Astrocyte (in vitro differentiated cells and primary cell): Measurements from ENCODE around the gene RAD52. TPM values are rescaled to one million over a fixed set of nuclear protein-coding genes. Genes with fewer than 3 reads are reported as not detected.

Experiments used
- DNase-seq: peaks from one replicate; pipeline ENCODE4 v3.0.0-alpha.2; 2010; ENCODE audit warnings: low read depth
- FAIRE-seq: peaks from 2 replicates; lab custom pipeline; 2011; peaks lifted over from hg19 to GRCh38; lab: Jason Lieb, UNC
- H2AFZ ChIP-seq: 2 replicates; pipeline ENCODE4 v1.6.0; 2012; ENCODE audit warnings: low read depth, low read length, inconsistent platforms
- H3K27ac ChIP-seq: 2 replicates; pipeline ENCODE4 v1.5.1; 2011; ENCODE audit warnings: low read depth, low read length, inconsistent platforms
- H3K27me3 ChIP-seq: 2 replicates; pipeline ENCODE4 v1.6.0; 2011; ENCODE audit warnings: low read length, inconsistent platforms; ENCODE audit not compliant: insufficient read depth
- H3K36me3 ChIP-seq: 2 replicates; pipeline ENCODE4 v1.5.1; 2011; ENCODE audit warnings: low read length, inconsistent platforms; ENCODE audit not compliant: insufficient read depth
- H3K4me1 ChIP-seq: 2 replicates; pipeline ENCODE4 v1.5.1; 2011; ENCODE audit warnings: low read length, inconsistent platforms; ENCODE audit not compliant: insufficient read depth
- H3K4me2 ChIP-seq: 2 replicates; pipeline ENCODE4 v1.6.0; 2012; ENCODE audit warnings: low read length, inconsistent platforms
- H3K4me3 ChIP-seq: 2 replicates; pipeline ENCODE4 v1.5.1; 2011; ENCODE audit warnings: low read depth, mild to moderate bottlenecking, low read length, inconsistent platforms; ENCODE audit not compliant: insufficient read depth
- H3K79me2 ChIP-seq: 2 replicates; pipeline ENCODE4 v1.6.0; 2012; ENCODE audit warnings: mild to moderate bottlenecking, low read length, inconsistent platforms; ENCODE audit not compliant: insufficient read depth
- H3K9ac ChIP-seq: 2 replicates; pipeline ENCODE4 v1.6.0; 2012; ENCODE audit warnings: mild to moderate bottlenecking, low read length, inconsistent platforms
- H3K9me3 ChIP-seq: 2 replicates; pipeline ENCODE4 v1.5.1; 2012; ENCODE audit warnings: low read depth, mild to moderate bottlenecking, low read length, inconsistent platforms; ENCODE audit not compliant: insufficient read depth
- H4K20me1 ChIP-seq: 2 replicates; pipeline ENCODE4 v1.6.0; 2012; ENCODE audit warnings: low read length, inconsistent platforms; ENCODE audit not compliant: insufficient read depth
- H3K27ac Mint-ChIP-seq: one replicate; pipeline ENCODE4 v1.8.0; 2021; ENCODE audit warnings: mild to moderate bottlenecking, mixed read lengths; ENCODE audit not compliant: unreplicated experiment
- H3K27me3 Mint-ChIP-seq: one replicate; pipeline ENCODE4 v1.8.0; 2021; ENCODE audit warnings: low read depth, mixed read lengths; ENCODE audit not compliant: unreplicated experiment
- H3K36me3 Mint-ChIP-seq: one replicate; pipeline ENCODE4 v1.8.0; 2021; ENCODE audit warnings: low read depth, mixed read lengths; ENCODE audit not compliant: unreplicated experiment
- H3K4me1 Mint-ChIP-seq: one replicate; pipeline ENCODE4 v1.8.0; 2021; ENCODE audit warnings: low read depth, mixed read lengths; ENCODE audit not compliant: unreplicated experiment
- H3K4me3 Mint-ChIP-seq: one replicate; pipeline ENCODE4 v1.8.0; 2021; ENCODE audit warnings: mild to moderate bottlenecking, moderate library complexity, mixed read lengths; ENCODE audit not compliant: unreplicated experiment
- H3K9me3 Mint-ChIP-seq: one replicate; pipeline ENCODE4 v1.8.0; 2021; ENCODE audit warnings: mild to moderate bottlenecking, mixed read lengths; ENCODE audit not compliant: unreplicated experiment
- CTCF ChIP-seq: IDR thresholded peaks from 2 replicates; pipeline ENCODE4 v1.5.1; 2011; ENCODE audit warnings: low read depth, mild to moderate bottlenecking, inconsistent platforms, low read length, moderate library complexity; ENCODE audit not compliant: insufficient read depth
- EZH2 ChIP-seq: IDR thresholded peaks from 2 replicates; pipeline ENCODE4 v1.6.1; 2012; ENCODE audit warnings: mild to moderate bottlenecking, low read length, inconsistent platforms; ENCODE audit not compliant: insufficient read depth
- total RNA-seq: library from RNA; stranded (reverse); gene quantifications from 2 replicates; pipeline ENCODE4 v1.2.1, GENCODE V29; 2021

Gene RAD52
- total RNA-seq, 1 donor from 2014 or later = 11.7 TPM

GRCh38 chr12:912466-913235 is 36.8 kb downstream of the RAD52 start:
- H3K4me1 ChIP-seq = peaks cover 20% of the 10 kb centered on the region
- peaks cover 2% of the 10 kb centered on the region for H3K79me2 ChIP-seq
- H3K4me1 Mint-ChIP-seq = peaks cover 18% of the 10 kb centered on the region
- no peak overlapping the region for H3K27ac Mint-ChIP-seq
- no peak overlapping the region for H2AFZ ChIP-seq
- H3K36me3 ChIP-seq = peaks cover 48% of the 10 kb centered on the region
- no peak for DNase-seq
- no peak overlapping the region for H3K27ac ChIP-seq
- H3K27me3 Mint-ChIP-seq = no peaks in the 10 kb centered on the region
- no peak for FAIRE-seq
- peaks cover 11% of the 10 kb centered on the region for H4K20me1 ChIP-seq
- H3K9ac ChIP-seq = peak overlapping the region; percentile 74
- peaks cover 2% of the 10 kb centered on the region for H3K9me3 Mint-ChIP-seq
- no peak overlapping the region for H3K4me3 ChIP-seq
- no peak overlapping the region for H3K4me3 Mint-ChIP-seq
- TF ChIP-seq CTCF = no peak
- no peak for TF ChIP-seq EZH2
- no peaks in the 10 kb centered on the region for H3K9me3 ChIP-seq
- H3K36me3 Mint-ChIP-seq = peaks cover 23% of the 10 kb centered on the region
- H3K27me3 ChIP-seq = no peaks in the 10 kb centered on the region
- no peak overlapping the region for H3K4me2 ChIP-seq

- Mint-ChIP-seq H3K36me3 (peaks cover 20% of the 10 kb centered on the region), H3K4me3 (no peak overlapping the region), H3K4me1 (peaks cover 18% of the 10 kb centered on the region), H3K27ac (no peak overlapping the region), H3K9me3 (no peaks in the 10 kb centered on the region), H3K27me3 (no peaks in the 10 kb centered on the region)
- H3K36me3 ChIP-seq = peaks cover 44% of the 10 kb centered on the region
- H3K27ac ChIP-seq = no peak overlapping the region
- H3K79me2 ChIP-seq = peaks cover 2% of the 10 kb centered on the region
- H3K9me3 ChIP-seq = no peaks in the 10 kb centered on the region
- no peak for TF ChIP-seq CTCF
- TF ChIP-seq EZH2 = no peak
- H2AFZ ChIP-seq = no peak overlapping the region
- no peak overlapping the region for H3K9ac ChIP-seq
- FAIRE-seq (no peak), DNase-seq (no peak)
- H3K4me3 ChIP-seq = no peak overlapping the region
- H3K27me3 ChIP-seq = no peaks in the 10 kb centered on the region
- no peak overlapping the region for H3K4me2 ChIP-seq
- peaks cover 11% of the 10 kb centered on the region for H4K20me1 ChIP-seq
- peaks cover 20% of the 10 kb centered on the region for H3K4me1 ChIP-seq
Observed at GRCh38 chr12:911191-911826, 38.2 kb downstream of the RAD52 start.

GRCh38 chr12:910416-910815 is 39.1 kb downstream of the RAD52 start:
- no peak overlapping the region for H3K9ac ChIP-seq
- H3K4me3 Mint-ChIP-seq = no peak overlapping the region
- peaks cover 22% of the 10 kb centered on the region for H3K36me3 Mint-ChIP-seq
- no peak overlapping the region for H3K4me3 ChIP-seq
- H3K9me3 ChIP-seq = no peaks in the 10 kb centered on the region
- H3K27me3 ChIP-seq = no peaks in the 10 kb centered on the region
- H3K27ac Mint-ChIP-seq = peak overlapping the region; percentile 7
- no peak overlapping the region for H3K27ac ChIP-seq
- peaks cover 18% of the 10 kb centered on the region for H3K4me1 Mint-ChIP-seq
- no peak for TF ChIP-seq EZH2
- TF ChIP-seq CTCF = no peak
- peaks cover 16% of the 10 kb centered on the region for H4K20me1 ChIP-seq
- no peak for DNase-seq
- H3K4me2 ChIP-seq = no peak overlapping the region
- H2AFZ ChIP-seq = no peak overlapping the region
- H3K79me2 ChIP-seq = peaks cover 2% of the 10 kb centered on the region
- peaks cover 43% of the 10 kb centered on the region for H3K36me3 ChIP-seq
- no peaks in the 10 kb centered on the region for H3K9me3 Mint-ChIP-seq
- H3K27me3 Mint-ChIP-seq = no peaks in the 10 kb centered on the region
- FAIRE-seq = no peak
- H3K4me1 ChIP-seq = peaks cover 23% of the 10 kb centered on the region
